Measurements from ENCODE around the gene CCNY. TPM values are rescaled to one million over a fixed set of nuclear protein-coding genes. Genes with fewer than 3 reads are reported as not detected.

CCNY gene
- total RNA-seq, 2 donors from 2014 or later, result 60.5 to 65.9 TPM

DNA sequence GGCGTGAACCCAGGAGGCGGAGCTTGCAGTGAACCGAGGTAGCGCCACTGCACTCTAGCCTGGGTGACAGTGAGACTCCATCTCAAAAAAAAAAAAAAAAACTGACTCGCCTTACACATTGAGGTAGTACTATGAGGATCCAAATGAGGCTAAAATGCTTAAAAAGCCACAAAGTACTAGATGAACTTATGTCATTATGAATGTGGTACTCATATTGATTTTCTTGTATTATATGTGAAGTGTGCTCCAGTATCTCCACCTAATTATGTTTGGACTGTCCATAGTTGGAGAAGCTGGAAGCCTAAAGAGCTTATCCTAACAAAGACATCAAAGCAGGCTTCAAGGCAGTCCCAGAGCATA lies 9.1 kb downstream of the CCNY start:
- DNase-seq, result no peak
- peaks cover 40% of the 10 kb centered on the region for H3K4me1 Mint-ChIP-seq
- no peak overlapping the region for H3K27ac Mint-ChIP-seq
- H3K36me3 Mint-ChIP-seq (ENCODE audit: low read depth), result no peaks in the 10 kb centered on the region
- H3K36me3 ChIP-seq (ENCODE audit: control insufficient read depth, insufficient read depth, low read length), result peaks cover 5% of the 10 kb centered on the region
- WGBS, 2 experiments (ENCODE audit: insufficient coverage in 1 of 2, insufficient read length in 1 of 2), result 97 to 100% methylated on average over 1 to 5 of the region's 5 CpGs
- H3K27me3 Mint-ChIP-seq (ENCODE audit: insufficient read depth), result no peaks in the 10 kb centered on the region
- H3K4me3 ChIP-seq (ENCODE audit: low read length), result no peak overlapping the region
- no peaks in the 10 kb centered on the region for H3K27me3 ChIP-seq (ENCODE audit: control insufficient read depth, insufficient read depth, low read length, poor library complexity, severe bottlenecking)
- TF ChIP-seq, protein P1, sequence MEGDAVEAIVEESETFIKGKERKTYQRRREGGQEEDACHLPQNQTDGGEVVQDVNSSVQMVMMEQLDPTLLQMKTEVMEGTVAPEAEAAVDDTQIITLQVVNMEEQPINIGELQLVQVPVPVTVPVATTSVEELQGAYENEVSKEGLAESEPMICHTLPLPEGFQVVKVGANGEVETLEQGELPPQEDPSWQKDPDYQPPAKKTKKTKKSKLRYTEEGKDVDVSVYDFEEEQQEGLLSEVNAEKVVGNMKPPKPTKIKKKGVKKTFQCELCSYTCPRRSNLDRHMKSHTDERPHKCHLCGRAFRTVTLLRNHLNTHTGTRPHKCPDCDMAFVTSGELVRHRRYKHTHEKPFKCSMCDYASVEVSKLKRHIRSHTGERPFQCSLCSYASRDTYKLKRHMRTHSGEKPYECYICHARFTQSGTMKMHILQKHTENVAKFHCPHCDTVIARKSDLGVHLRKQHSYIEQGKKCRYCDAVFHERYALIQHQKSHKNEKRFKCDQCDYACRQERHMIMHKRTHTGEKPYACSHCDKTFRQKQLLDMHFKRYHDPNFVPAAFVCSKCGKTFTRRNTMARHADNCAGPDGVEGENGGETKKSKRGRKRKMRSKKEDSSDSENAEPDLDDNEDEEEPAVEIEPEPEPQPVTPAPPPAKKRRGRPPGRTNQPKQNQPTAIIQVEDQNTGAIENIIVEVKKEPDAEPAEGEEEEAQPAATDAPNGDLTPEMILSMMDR (conservative IDR thresholded peaks at IDR 0.05), result no peak
- H3K4me1 ChIP-seq (ENCODE audit: control insufficient read depth, insufficient read depth, low read length), result peaks cover 17% of the 10 kb centered on the region
- no peaks in the 10 kb centered on the region for H3K9me3 ChIP-seq (ENCODE audit: control insufficient read depth, low read length)
- no peak overlapping the region for H3K27ac ChIP-seq (ENCODE audit: low read depth, low read length)
- H3K9me3 Mint-ChIP-seq, result no peaks in the 10 kb centered on the region
- no peak overlapping the region for H3K9ac ChIP-seq (ENCODE audit: extremely low read depth, low read length, poor library complexity, severe bottlenecking)
- no peak overlapping the region for H3K4me3 Mint-ChIP-seq

DNA sequence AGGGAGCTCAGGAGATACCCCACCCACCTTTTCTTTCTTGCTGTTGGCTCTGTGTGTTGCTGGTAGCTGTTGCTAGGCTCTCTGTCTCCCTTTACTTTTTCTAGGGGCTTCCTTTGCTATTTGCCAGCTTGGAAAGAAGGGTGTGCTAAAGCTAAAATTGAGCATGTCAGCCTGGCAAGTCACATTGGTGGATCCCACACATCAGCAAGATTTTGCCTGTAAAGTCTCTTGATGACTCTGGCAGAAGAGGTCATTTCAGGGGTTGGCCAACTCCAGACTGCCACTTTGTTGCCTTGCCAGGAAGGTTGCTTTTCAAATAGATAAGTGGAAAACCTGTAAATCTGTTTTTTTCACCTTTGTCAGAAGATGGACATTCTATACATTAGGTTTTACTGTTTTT lies 9.9 kb downstream of the CCNY start:
- no peak overlapping the region for H3K4me3 Mint-ChIP-seq
- no peaks in the 10 kb centered on the region for H3K9me3 Mint-ChIP-seq
- H3K27me3 Mint-ChIP-seq (ENCODE audit: insufficient read depth), result no peaks in the 10 kb centered on the region
- H3K4me1 Mint-ChIP-seq, result peaks cover 40% of the 10 kb centered on the region
- no peak overlapping the region for H3K27ac ChIP-seq (ENCODE audit: low read depth, low read length)
- peak overlapping the region; percentile 7 for H3K27ac Mint-ChIP-seq
- no peaks in the 10 kb centered on the region for H3K27me3 ChIP-seq (ENCODE audit: control insufficient read depth, insufficient read depth, low read length, poor library complexity, severe bottlenecking)
- H3K9ac ChIP-seq (ENCODE audit: extremely low read depth, low read length, poor library complexity, severe bottlenecking), result no peak overlapping the region
- DNase-seq, result no peak
- no peaks in the 10 kb centered on the region for H3K9me3 ChIP-seq (ENCODE audit: control insufficient read depth, low read length)
- TF ChIP-seq, protein P1 (conservative IDR thresholded peaks at IDR 0.05), result no peak
- H3K4me3 ChIP-seq (ENCODE audit: low read length), result no peak overlapping the region
- H3K36me3 ChIP-seq (ENCODE audit: control insufficient read depth, insufficient read depth, low read length), result peaks cover 5% of the 10 kb centered on the region
- H3K36me3 Mint-ChIP-seq (ENCODE audit: low read depth), result no peaks in the 10 kb centered on the region
- peaks cover 17% of the 10 kb centered on the region for H3K4me1 ChIP-seq (ENCODE audit: control insufficient read depth, insufficient read depth, low read length)

DNA sequence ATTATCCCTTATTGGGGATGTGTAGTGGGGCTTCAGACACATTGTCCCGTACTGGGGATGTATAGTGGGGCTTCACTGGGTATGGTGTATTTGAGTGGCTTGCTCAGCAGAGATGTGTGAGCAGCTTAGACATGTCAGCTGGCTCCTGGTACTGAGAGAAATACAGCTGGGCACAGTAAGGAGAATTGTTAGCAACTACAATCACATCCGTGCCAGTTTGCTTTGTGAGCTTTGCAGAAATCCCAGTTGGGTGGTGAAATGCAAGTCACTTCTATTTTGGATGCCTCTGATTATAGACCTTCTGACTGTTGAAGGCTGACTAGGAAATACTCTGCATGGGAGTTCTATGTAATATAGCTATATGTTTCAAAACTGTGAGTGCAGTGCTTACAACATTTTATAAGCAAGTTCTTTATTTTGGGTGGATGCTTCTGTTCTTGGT lies 10.8 kb downstream of the CCNY start:
- Histone ChIP-seq H3K27ac (ENCODE audit: low read depth, low read length) (no peak overlapping the region), H3K4me1 (ENCODE audit: control insufficient read depth, insufficient read depth, low read length) (peaks cover 17% of the 10 kb centered on the region), H3K9me3 (ENCODE audit: control insufficient read depth, low read length) (no peaks in the 10 kb centered on the region), H3K4me3 (ENCODE audit: low read length) (no peak overlapping the region), H3K9ac (ENCODE audit: extremely low read depth, low read length, poor library complexity, severe bottlenecking) (no peak overlapping the region), H3K36me3 (ENCODE audit: control insufficient read depth, insufficient read depth, low read length) (peaks cover 5% of the 10 kb centered on the region), H3K27me3 (ENCODE audit: control insufficient read depth, insufficient read depth, low read length, poor library complexity, severe bottlenecking) (no peaks in the 10 kb centered on the region)
- Mint-ChIP-seq H3K4me1 (peaks cover 47% of the 10 kb centered on the region), H3K36me3 (ENCODE audit: low read depth) (no peaks in the 10 kb centered on the region), H3K9me3 (no peaks in the 10 kb centered on the region), H3K4me3 (no peak overlapping the region), H3K27ac (no peak overlapping the region), H3K27me3 (ENCODE audit: insufficient read depth) (no peaks in the 10 kb centered on the region)
- 86 to 92% methylated on average over 2 of the region's 2 CpGs for WGBS, 2 experiments (ENCODE audit: insufficient coverage in 1 of 2, insufficient read length in 1 of 2)
- DNase-seq, result no peak
- TF ChIP-seq, protein P1 (conservative IDR thresholded peaks at IDR 0.05), result no peak
